Adrenal gland (tissue), 5 donors: ENCODE results near the gene GALNT18.

ENCODE experiments used
- POLR2A ChIP-seq, 2 donors: fragments of 450-650 bp; IDR thresholded peaks; one replicate each; pipeline ENCODE4 v1.6.1; 2017; ENCODE audit warnings: antibody characterized with exemption in 2 of 2, mild to moderate bottlenecking in 2 of 2, moderate library complexity in 1 of 2
- TF ChIP-seq, protein P1 (sequence below), 6 experiments: fragments of 450-650 bp in 4 of 6; fragments of 200-600 bp in 2 of 6; sonication (generic) in 1 of 6; IDR thresholded peaks; 1 replicate in 5 of 6; 2 replicates in 1 of 6; pipeline versions ENCODE4 v1.5.1 to v1.8.0; 2016 to 2021; ENCODE audit warnings: antibody characterized with exemption in 6 of 6, mild to moderate bottlenecking in 2 of 6, moderate library complexity in 1 of 6
- donor health status: DM: no; HTN: no; CAD: no.

- no peak for TF ChIP-seq POLR2A (IDR thresholded peaks at IDR 0.05)
- TF ChIP-seq, protein P1, sequence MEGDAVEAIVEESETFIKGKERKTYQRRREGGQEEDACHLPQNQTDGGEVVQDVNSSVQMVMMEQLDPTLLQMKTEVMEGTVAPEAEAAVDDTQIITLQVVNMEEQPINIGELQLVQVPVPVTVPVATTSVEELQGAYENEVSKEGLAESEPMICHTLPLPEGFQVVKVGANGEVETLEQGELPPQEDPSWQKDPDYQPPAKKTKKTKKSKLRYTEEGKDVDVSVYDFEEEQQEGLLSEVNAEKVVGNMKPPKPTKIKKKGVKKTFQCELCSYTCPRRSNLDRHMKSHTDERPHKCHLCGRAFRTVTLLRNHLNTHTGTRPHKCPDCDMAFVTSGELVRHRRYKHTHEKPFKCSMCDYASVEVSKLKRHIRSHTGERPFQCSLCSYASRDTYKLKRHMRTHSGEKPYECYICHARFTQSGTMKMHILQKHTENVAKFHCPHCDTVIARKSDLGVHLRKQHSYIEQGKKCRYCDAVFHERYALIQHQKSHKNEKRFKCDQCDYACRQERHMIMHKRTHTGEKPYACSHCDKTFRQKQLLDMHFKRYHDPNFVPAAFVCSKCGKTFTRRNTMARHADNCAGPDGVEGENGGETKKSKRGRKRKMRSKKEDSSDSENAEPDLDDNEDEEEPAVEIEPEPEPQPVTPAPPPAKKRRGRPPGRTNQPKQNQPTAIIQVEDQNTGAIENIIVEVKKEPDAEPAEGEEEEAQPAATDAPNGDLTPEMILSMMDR (IDR thresholded peaks at IDR 0.05), result no peak
These were observed 120.9 kb downstream of the GALNT18 start for GRCh38 chr11:11500744-11501487.
